Fibroblast of pulmonary artery (primary cell): Measurements from ENCODE around the gene IL34.

ENCODE experiments used
- DNase-seq: peaks from one replicate; pipeline ENCODE4 v3.0.0-alpha.2; 2010; ENCODE audit warnings: low read depth
- H3K4me3 ChIP-seq: replicated peaks from 2 replicates; pipeline ENCODE4 v1.5.1; 2011; ENCODE audit warnings: low read depth, mild to moderate bottlenecking, control low read depth, low read length, moderate library complexity
- TF ChIP-seq, protein P1 (sequence below): IDR thresholded peaks from 2 replicates; pipeline ENCODE4 v1.5.1; 2011; ENCODE audit warnings: mild to moderate bottlenecking, control low read depth, low read length, inconsistent platforms; ENCODE audit errors: missing control alignments

The IL34 gene

DNA sequence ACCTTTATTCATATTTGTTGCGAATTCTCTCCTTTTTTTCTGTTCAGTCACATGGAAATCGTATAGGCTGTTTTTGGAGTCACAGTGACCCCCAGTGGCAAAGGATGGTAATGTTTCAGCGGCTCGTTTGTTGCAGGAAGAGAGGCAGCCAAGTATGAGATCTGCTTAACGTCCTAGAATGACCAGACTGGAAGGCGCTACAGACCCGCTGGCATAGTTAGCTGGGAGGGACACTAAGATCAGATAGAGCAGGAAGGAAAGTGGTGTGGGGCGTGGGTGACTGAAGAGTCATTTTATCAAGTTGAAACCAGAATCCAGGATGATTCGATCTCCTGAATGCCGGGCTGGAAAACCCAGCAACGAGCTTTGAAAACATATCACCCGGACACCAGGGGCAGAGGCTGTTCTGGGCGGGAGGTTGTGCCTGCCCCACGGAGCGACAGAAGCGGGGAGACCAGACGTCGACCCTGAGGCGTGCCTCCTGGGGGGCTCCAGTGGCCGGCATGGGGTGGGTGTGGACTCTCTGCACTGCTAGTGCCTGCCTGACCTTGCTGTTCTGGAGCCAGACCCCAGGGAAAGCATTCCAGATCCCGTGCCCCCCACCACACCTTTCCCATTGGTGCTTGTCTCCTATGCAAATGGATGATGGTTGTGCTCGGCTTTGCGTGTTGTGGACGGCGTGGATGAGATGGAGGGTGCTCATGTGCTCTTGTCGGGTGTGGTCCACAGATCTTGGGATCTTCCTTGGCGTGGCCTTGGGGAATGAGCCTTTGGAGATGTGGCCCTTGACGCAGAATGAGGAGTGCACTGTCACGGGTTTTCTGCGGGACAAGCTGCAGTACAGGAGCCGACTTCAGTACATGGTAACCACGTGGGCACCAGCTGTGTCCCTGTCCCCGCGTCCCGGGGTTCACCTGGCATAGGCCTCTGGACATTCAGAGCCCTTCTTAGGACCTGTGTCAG, 7.7 kb downstream of the IL34 start:
- H3K4me3 ChIP-seq: peak overlapping the region; percentile 38
- TF ChIP-seq, protein P1, sequence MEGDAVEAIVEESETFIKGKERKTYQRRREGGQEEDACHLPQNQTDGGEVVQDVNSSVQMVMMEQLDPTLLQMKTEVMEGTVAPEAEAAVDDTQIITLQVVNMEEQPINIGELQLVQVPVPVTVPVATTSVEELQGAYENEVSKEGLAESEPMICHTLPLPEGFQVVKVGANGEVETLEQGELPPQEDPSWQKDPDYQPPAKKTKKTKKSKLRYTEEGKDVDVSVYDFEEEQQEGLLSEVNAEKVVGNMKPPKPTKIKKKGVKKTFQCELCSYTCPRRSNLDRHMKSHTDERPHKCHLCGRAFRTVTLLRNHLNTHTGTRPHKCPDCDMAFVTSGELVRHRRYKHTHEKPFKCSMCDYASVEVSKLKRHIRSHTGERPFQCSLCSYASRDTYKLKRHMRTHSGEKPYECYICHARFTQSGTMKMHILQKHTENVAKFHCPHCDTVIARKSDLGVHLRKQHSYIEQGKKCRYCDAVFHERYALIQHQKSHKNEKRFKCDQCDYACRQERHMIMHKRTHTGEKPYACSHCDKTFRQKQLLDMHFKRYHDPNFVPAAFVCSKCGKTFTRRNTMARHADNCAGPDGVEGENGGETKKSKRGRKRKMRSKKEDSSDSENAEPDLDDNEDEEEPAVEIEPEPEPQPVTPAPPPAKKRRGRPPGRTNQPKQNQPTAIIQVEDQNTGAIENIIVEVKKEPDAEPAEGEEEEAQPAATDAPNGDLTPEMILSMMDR: peak; percentile 84
- DNase-seq: peak; percentile 90

DNA sequence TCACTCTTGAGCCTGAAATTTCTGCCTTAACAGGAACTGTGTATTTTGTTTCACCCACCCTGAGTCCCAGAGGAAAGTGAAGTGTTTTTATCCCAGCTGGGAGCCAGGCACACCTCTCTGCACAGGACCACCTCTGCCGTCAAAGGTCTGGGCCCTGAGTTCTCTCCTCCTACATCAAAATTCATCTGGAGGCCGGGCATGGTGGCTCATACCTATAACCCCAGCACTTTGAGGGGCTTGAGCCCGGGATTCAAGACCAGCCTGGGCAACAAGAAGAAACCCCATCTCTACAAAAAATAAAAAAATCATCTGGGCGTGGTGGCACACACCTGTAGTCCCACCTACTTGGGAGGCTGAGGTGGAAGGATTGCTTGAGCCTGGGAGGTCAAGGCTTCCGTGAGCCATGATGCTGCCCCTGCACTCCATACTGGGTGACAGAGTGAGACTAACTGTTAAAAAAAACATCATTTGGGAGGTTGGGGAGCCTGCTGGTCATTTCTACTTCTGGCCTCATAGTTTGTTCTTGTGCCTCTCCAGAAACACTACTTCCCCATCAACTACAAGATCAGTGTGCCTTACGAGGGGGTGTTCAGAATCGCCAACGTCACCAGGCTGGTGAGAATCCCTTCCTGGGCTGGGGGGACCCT, 9.8 kb downstream of the IL34 start:
- H3K4me3 ChIP-seq: no peak overlapping the region
- TF ChIP-seq, protein P1: no peak
- no peak for DNase-seq

DNA sequence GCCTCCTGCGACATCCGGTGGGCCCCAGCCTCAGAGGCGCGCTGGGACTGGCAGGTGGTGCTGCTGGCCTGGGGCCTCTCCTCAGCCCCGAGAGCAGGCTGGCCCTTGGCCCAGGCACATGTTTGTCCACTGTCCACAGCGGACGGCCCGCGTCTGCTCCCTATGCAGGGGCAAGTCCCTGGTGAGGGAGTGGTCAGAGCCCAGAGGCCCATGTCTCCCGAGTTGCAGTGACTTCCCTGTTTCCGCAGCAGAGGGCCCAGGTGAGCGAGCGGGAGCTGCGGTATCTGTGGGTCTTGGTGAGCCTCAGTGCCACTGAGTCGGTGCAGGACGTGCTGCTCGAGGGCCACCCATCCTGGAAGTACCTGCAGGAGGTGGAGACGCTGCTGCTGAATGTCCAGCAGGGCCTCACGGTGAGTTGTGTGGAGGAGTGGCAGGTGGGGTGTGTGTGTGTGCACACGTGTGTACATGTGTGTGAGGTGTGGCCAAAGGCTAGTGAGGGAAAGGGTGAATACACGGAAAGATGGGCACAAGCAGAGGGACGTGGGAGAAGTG, 10.4 kb downstream of the IL34 start:
- DNase-seq: no peak
- TF ChIP-seq, protein P1: no peak
- no peak overlapping the region for H3K4me3 ChIP-seq

GRCh38 chr16:70657956-70658355, 11.6 kb downstream of the IL34 start:
- no peak for DNase-seq
- TF ChIP-seq, protein P1: no peak
- no peak overlapping the region for H3K4me3 ChIP-seq

- no peak for DNase-seq
- TF ChIP-seq, protein P1: no peak
- no peak overlapping the region for H3K4me3 ChIP-seq
These were observed 12.6 kb downstream of the IL34 start for GRCh38 chr16:70658921-70659320.

- no peak for DNase-seq
- TF ChIP-seq, protein P1: no peak
These were observed 13.2 kb downstream of the IL34 start for GRCh38 chr16:70659546-70659945.

More at GRCh38 chr16:70659546-70659945, 13.2 kb downstream of the IL34 start:
- no peak overlapping the region for H3K4me3 ChIP-seq
